ENCODE results near the gene SEMA3E.

DNA sequence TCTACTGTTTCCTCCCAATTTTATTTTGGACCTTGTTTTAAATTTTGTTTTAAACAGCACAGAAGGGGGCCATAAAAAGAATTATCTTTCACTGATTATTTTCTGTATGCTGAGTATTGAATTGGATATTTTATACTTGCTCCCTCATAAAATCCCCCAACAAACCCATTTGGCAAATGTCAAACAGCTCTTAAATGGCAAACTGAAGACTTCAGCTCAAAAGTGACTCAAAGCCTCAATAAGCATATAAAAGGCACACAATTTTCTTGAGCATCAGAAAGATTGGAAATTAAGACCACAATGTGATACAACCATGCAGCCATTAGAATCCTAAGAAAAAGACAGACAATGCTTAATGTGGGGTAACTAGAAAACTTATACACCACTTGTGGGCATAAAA is 199.2 kb downstream of the SEMA3E start:
- no peak for TF ChIP-seq CTCF (conservative IDR thresholded peaks at IDR 0.05 in 1 of 2, IDR thresholded peaks at IDR 0.05 in 1 of 2; ENCODE audit: extremely low read depth in 1 of 2, insufficient read depth in 1 of 2, low read depth in 1 of 2, low read length in 2 of 2)
- no peak for TF ChIP-seq EZH2 (IDR thresholded peaks at IDR 0.05; ENCODE audit: borderline replicate concordance, low read length)
